Measurements from ENCODE around the gene FNBP1.
"Not testable (repeated sequence)": the region's sequence is repeated elsewhere in the genome, so short reads cannot be mapped to it uniquely, and the experiment has no call there.

Gene FNBP1

DNA sequence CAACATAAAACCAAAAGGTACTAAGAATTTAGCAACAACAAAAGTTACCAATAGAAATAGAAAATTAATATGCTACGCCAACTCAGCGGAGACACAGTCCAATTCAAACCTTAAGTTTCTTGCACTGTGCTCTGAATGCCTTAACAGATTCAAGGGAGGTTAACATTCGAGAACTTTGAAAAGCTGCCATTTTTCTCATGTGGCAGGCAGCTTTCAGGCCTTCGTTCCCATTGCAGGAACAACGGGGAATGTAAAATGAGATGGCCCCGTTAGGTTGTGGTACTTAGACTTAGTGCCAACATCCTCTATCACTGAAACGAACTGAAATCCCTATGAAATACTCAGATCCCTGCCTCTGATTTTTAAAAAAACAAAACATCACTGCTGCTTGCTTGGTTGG is 22.4 kb downstream of the FNBP1 start:
- no peak for DNase-seq

DNA sequence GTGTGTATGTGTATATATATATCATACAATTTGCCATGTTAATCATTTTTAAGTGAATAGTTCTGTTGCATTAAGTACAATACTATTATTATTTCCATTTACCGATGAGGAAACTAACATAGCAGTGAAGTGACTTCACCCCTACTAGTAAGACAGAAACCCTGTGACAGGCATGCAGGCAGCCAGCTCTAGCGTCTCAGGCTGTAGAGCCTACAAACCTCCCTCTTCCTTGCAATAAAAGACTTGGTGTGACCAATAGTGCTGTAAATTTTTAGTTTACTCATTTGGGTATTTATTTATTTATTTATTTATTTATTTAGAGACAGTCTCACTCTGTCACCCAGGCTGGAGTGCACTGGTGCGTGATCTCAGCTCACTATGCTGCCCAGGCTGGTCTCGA is 24.7 kb downstream of the FNBP1 start:
- no peak for DNase-seq

DNA sequence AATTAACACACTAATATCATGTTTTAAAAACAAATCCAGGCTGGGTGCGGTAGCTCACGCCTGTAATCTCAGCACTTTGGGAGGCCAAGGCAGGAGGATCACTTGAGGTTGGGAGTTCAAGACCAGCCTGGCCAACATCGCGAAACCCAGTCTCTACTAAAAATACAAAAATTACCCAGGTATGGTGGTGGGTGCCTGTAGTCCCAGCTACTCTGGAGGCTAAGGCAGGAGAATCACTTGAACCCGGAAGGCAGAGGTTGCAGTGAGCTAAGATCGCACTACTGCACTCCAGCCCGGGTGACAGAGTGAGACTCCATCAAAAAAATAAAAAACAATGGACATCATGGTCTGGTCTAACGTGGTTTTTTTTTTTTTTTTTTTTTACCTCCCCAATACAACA is 25.5 kb downstream of the FNBP1 start:
- DNase-seq: not testable (repeated sequence)

DNA sequence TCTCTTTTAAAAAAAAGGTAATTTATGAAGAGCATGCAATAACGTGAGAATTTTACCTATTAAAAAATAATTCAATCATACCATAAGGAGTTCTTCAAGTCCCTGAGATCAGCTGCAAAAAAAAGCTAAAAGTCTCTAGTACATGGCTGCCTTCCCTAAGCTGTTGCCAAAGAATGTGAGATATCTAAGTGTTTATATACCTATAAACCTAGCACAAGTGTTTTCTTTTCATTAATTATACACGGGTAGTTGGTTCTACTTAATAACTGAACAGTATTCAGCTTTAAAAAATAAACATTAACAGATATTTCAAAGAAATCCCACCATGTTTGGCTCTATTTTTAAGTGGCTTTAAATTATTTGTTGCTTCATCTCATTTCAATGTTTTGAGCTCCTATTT is 25.9 kb downstream of the FNBP1 start:
- no peak for DNase-seq

DNA sequence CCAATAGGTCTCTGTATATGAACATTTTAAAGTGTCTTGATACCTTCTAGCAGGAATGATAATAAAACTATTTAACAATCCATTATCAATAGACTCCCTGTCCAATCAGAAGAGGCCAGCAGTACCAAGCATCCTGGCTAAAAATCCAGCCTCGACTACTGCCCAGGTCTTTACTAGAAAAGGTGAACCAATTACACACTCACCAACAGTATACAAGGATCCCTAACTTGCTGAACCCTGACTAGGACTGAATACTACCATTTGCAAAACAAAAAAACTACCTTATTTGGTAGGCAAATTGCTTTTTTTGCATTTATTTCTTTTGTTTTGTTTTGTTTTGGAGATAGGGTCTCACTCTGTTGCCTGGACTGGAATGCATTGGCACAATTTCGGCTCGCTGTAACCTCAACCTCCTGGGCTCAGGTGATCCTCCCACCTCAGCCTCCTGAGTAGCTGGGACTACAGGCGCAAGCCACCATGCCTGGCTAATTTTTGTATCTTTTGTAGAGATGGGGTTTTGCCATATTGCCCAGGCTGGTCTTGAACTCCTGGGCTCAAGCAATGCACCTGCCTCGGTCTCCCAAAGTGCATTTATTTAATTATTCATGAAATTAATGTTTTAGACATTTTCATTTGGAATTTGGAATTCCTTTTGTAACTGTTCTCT is 27.5 kb downstream of the FNBP1 start:
- no peak for DNase-seq

DNA sequence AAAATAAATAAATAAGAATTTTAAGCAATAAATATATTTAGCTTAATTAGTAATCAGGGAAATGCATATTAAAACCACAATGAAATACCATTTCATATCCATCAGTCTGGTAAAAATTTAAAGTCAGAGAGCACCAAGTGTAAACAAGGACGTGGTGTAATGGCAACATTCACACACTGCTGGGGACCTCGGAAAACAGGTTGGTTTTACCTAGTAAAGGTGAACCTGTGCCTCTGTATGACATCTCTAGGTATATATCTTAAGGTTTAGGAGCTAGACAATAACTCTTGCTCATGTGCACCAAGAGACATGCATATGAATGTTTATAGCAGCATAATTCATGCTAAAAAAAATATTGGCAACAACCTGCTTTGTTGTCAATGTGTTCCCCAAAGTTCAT is 29.7 kb downstream of the FNBP1 start:
- no peak for DNase-seq

DNA sequence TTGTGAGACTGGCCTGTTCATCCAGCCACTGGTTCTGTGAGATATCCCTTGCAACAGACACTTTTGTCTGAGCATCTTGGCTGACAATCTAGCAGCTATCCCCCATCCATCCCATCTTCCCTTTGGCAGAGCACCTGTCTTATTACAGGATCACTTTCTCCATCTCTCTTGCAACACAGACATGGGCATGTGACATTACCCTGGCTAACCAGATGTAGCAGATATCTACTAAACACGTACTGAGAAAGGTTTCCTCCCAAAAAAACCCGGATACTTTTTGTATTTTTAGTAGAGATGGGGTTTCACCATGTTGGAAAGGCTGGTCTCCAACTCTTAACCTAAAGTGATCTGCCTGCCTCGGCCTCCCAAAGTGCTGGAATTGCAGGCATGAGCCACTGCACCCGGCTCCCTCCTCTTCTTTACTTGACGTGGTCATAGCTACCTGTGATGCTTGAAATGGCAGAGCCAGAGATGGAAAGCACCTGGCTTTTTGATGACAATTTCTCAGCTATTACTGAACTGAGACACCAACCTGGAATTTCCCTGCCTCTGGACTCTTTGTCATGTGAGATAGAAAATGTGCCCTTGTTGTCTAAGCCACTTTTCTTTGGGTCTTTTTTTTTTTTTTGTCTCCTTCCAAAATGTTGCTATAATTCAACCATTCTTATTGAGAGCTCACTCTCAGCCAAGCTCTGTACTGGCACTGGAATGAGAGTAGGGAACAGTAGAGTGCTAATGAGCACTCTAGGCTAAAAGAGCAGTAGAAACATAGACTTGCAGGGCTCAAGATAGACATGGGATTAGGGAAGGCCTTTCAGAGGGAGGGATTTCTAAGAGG is 32.6 kb downstream of the FNBP1 start:
- DNase-seq: no peak

DNA sequence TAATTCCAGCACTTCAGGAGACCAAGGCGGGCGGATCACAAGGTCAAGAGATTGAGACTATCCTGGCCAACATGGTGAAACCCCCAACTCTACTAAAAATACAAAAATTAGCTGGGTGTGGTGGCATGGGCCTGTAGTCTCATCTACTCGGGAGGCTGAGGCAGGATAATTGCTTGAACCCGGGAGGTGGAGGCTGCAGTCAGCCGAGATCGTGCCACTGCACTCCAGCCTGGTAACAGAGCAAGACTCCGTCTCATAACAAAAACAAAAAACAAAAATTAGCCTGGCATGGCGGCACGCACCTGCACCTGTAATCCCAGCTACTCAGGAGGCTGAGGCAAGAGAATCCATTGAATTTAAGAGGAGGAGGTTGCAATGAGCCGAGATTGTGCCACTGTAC is 33.4 kb downstream of the FNBP1 start:
- DNase-seq: not testable (repeated sequence)

DNA sequence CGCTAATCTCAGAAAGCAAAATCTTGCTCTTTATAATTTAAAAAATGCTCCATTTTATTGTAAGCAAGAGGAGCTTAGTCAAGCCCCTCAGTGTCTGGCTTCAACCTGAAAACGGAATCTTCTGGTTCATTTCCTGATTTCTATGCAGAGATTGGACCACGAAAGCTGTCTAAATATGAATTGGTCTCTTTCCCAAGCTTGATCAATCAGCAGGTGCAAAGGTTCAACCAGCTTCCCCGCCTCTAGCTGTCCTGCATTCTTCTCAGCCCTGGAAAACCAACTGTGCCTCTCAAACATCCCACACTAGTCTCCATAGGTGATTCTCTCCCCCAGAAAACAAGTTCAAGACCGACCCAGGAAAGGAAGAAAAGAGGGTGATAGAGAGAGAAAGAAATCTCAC is 34.5 kb downstream of the FNBP1 start:
- DNase-seq: no peak

DNA sequence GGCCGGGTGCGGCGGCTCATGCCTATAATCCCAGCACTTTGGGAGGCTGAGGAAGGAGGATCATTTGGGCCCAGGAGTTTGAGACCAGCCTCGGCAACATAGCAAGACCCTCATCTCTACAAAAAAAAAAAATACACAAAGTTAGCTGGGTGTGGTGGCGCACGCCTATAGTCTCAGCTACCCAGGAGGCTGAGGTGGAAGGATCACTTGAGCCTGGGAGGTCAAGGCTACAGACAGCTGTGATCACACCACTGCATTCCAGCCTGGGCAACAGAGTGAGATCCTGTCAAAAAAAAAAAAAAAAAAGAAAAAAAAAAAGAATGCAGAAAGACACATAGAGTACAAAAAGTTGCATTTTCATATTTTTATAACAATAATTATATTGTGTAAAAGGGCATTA is 36.0 kb downstream of the FNBP1 start:
- not testable (repeated sequence) for DNase-seq

DNA sequence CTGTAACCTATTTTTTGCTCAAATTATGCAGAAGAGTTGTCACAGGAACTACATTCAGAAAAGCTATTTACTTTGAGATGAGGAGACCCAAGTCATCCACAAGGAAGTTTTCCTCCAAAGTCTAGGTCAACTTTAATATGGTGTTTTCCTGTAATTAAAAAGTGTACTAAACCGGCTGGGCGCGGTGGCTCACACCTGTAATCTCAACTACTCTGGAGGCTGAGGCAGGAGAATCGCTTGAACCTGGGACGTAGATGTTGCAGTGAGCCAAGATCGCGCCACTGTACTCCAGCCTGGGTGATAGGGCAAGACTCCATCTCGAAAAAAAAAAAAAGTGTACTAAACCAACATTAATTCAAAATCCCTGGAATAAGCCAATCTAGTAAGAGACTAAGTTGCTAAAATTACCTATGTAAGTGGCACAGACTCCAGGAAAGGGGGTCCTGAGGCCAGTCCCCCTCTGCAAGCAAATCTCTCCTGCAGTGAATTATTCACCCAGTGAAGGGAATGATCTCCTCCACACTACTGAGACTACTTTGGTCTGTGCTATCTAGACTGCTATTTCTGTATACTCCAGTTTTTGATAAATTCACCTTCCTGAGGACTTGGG is 38.9 kb downstream of the FNBP1 start:
- DNase-seq: no peak

DNA sequence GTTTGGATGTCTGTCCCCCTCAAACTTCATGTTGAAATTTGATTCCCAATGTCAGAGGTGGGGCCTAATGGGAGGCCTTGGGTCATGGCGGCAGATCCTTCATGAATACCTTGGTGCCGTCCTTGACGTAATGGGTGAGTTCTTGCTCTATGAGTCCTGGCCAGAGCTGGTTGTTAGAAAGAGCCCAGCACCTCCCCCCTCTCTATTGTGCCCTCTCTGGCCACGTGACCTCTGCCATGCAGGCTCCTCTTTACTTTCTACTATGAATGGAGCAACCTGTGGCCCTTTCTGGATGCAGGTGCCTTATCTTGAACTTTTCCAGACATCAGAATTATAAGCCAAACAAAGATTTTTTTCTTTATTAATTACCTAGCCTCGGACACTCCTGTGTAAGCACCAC is 40.7 kb downstream of the FNBP1 start:
- DNase-seq: no peak

DNA sequence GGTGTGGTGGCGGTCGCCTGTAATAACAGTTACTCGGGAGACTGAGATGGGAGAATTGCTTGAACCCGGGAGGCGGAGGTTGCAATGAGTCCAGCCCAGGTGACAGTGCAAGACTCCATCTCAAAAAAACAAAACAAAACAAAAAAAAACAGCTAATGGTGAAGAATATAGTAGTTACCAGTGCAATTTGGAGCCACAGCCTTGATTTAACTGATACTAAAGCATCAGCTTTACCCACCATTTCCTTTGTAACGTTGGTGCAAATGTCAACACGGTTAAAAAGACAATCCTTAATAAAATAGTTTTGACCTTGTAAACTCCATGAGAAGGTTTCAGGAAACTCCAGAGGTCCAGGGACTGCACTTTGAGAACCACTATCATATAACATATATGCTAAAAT is 41.8 kb downstream of the FNBP1 start:
- no peak for DNase-seq

DNA sequence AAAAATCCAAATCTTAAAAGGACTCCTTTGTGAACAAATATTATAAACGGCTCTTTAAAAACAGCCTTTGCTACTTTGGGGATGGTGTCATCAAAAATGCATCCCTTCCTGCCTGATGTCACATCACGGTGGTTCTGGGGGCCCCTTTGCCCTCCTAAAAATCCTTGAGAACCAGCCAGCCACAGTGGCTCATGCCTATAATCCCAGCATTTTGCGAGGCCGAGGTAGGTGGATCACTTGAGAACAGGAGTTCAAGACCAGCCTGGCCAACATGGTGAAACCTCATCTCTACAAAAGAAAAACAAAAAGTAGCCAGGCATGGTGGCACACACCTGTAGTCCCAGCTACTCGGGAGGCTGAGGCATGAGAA is 43.9 kb downstream of the FNBP1 start:
- no peak for DNase-seq

DNA sequence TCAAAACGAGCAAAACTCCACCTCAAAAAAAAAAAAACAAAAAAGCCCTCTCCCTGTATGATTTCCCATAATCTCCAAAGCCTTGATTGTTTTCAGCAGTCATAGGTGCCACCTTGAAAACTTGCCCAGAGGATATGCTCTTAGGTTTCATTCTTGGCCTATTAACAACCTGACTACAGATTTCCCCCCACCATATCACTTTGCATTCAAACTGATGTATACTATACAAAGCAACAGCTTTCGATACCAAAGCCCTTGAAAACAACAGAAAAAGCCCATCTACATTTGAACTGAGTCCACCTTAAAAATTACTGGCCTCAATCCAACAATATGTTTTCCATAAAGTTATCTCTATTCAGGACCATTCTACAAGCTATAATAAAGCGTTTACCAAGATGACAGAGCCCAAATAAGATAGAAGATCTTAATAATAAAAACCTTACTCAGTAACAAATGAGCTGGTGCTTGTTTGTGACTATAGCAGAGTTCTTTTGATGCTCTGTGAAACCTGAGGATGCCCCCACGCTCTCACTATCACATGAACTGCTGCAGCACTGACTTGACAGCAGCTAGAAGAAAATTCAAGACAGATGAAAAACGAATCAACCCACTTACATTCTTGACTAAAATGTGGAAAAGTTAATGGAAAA is 44.4 kb downstream of the FNBP1 start:
- no peak for DNase-seq

DNA sequence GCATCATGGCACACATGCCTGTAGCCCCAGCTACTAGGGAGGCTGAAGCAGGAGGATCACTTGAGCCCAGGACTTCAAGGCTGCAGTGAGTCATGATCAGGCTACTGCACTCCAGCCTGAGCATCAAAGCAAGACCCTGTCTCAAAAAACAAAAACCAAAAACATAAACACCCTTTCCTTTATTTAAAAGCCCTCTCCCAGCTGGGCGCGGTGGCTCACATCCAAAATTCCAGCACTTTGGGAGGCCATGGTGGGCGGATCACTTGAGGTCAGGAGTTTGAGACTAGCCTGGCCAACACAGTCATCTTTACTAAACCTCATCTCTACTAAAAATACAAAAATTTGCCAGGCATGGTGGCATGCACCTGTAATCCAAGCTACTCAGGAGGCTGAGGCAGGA is 45.3 kb downstream of the FNBP1 start:
- DNase-seq: not testable (repeated sequence)

DNA sequence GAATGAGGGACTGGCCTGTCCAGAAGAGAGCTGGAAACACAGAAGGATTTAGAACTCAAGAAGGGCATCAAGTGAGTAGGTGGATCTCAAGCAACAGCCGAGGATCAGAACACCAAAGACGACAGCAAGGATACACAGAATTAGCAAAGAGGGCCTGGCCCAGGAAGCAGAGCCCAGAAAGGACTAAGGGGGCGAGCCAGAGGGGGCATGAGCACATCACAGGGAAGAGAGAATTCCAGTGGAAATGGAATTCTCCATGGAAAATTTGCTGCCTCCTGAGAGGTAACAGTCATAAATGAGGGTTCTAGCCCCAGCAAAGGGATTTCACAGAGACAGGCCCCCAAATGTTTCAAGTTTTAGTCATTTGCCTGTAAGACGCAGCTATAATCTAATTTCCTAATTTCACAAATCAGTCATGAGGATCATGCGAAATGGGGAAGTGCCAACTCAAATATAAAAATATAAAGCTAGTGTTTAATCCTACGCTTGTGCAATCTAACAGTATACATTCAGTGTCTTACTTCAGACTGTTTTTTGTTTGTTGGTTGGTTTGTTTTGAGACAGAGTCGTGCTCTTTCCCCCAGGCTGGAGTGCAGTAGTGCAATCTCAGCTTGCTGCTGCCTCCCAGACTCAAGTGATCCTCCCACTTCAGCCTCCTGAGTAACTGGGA is 46.7 kb downstream of the FNBP1 start:
- no peak for DNase-seq

DNA sequence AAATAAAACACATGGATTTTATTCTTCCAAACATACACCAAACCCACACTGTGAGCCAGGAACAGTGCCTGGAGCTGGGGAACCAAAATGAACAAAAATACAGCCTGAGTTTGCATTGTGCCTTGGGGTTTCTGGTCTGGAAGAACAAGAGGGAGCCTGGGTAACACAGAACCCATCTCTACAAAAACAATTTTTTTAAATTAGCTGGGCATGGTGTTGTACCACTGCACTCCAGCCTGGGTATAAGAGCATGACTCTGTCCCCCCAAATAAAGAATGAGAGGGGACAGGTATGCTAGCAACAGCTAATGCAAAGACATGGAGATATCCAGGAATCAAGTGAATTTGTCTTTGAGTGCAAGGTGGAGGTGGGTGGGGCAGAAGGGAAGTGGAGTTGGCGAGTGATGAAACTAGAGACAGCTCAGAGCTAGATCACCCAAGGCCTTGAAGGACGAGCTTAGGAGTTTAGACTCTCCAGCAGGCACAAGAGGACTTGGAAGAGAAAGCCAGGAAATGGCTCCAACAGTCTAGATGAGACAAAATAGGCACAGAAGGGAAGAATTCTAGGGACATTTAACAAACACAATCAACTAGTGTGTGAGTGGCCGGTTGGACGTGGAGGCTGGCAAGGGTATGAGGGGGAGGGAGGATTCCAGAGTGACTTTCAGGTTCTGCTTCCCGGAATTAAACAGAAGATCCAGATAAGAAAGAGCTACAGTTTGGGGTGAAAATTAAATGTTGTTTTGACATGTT is 47.4 kb downstream of the FNBP1 start:
- no peak for DNase-seq

DNA sequence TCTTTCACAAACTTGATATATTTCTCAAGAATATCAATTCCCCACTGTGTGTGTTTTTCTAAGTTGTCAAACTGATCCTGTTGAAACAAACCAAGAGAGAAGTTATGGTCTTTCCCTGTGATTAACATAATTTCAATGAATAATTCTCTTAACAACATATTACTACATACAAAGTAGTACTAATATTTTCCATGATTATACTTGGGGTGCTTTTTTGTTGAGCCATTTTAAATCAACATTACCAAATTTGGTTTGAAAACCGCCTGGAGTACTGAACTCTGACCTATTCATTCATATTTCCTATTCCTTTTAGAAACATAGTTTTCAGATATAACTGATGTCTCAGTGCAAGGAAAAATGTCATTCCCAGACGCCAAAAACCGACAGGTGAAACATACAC is 48.1 kb downstream of the FNBP1 start:
- DNase-seq: no peak

DNA sequence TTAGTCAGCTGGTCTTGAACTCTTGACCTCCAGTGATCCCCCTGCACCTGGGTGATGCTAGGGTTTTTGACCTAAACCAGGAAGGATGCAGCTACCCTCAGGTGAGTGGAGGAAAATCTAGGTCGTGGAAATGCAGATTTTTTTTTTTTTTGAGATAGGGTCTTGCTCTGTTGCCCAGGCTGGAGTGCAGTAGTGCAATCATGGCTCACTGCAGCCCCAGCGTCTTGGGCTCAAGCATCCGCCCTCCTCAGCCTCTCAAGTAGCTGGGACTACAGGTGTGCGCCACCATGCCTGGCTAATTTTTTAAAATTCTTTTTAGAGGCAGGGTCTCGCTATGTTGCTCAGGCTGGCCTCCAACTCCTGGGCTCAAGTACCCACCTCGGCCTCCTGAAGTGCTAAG is 51.9 kb downstream of the FNBP1 start:
- not testable (repeated sequence) for DNase-seq

DNA sequence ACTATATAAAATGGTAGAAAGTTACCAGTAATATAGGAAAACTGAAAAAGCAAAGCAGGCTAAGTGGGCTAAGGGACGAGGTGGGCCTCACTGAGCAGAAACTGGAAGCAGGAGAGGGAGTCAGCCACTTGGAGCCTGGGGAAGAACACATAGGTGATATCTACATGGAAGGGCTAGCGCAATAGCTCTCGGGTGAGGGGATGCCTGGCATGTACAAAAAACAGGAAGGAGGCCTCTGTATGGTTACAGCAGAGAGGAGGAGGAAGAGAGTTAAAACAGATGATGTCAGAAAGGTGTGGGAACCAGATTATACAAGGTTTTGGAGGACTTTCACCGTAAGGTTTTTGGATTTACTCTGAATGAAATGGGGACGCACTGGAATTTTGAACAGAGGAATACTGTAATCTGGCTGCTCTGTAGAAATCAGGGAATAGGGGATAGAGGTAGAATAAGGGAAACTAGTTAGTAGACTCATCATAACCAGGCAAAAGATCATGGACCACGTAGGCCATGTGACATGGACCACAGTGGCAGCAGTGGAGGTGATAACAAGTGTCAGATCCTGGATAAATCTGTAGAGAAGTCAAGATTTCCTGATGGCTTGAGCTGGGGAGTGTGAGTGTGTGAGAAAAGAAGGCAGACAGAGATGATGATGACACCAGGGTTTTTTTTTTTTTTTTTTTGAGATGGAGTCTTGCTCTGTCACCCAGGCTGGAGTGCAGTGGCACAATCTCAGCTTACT is 52.5 kb downstream of the FNBP1 start:
- no peak for DNase-seq

DNA sequence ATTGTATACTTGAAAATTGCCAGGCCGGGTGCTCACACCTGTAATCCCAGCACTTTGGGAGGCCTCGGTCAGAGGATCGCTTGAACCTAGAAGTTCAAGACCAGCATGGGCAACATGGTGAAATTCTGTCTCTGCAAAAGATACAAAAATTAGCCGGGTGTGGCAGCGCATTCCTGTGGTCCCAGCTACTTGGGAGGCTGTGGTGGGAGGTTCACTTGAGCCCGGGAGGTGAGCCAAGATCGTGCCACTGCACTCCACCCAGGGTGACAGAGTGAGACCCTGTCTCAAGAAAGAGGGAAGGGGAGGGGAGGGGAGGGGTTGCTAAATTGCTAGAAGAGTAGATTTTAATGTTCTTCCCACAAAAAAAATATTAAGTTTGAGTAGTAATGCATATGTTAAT is 53.2 kb downstream of the FNBP1 start:
- no peak for DNase-seq

All from activated gamma-delta T cell (primary cell).